ENCODE data around the gene CNTNAP2. TPM values are rescaled to one million over a fixed set of nuclear protein-coding genes. Genes with fewer than 3 reads are reported as not detected.

CNTNAP2 gene
- total RNA-seq, 6 experiments from 2014 or later: 0.07 to 0.13 (median 0.12) TPM; not detected in 3

DNA sequence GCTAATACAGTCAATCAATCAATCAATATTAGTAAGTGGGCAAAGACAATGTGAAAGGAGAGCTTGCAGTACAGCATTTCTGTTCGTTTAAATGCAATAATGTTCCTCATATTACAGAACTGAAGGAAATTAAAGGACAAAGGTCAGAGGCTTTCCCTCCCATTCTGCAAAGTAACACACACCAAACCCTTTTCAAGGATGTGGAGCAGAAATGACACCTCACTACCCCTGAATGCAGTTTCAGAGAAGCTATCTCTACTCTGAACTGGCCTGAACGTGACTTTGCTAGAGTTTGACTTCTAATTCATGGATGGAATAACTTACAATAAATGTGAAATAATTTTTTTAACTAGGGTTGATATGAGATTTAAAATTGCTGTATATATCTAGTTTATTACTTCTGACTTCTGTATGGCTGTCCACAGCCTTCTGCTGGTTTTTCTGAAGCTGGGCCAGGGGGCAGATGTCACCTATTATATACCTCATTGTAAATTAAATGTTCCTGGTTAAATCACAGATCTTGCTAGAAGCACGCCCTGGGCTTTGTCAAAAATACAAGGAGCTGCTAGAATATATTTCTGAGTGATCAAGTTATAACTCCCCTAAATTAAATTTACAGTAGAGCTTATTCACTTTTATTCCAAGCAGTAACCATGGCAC lies 2317.1 kb downstream of the CNTNAP2 start:
- no peak for DNase-seq
- Mint-ChIP-seq H3K36me3 (ENCODE audit: low read depth) (no peaks in the 10 kb centered on the region), H3K4me1 (ENCODE audit: low read depth) (no peaks in the 10 kb centered on the region), H3K4me3 (no peak overlapping the region), H3K27ac (no peak overlapping the region), H3K27me3 (ENCODE audit: insufficient read depth) (no peaks in the 10 kb centered on the region; the same call in none of the 2 replicates), H3K9me3 (peaks cover 18% of the 10 kb centered on the region)
- TF ChIP-seq, protein P1, sequence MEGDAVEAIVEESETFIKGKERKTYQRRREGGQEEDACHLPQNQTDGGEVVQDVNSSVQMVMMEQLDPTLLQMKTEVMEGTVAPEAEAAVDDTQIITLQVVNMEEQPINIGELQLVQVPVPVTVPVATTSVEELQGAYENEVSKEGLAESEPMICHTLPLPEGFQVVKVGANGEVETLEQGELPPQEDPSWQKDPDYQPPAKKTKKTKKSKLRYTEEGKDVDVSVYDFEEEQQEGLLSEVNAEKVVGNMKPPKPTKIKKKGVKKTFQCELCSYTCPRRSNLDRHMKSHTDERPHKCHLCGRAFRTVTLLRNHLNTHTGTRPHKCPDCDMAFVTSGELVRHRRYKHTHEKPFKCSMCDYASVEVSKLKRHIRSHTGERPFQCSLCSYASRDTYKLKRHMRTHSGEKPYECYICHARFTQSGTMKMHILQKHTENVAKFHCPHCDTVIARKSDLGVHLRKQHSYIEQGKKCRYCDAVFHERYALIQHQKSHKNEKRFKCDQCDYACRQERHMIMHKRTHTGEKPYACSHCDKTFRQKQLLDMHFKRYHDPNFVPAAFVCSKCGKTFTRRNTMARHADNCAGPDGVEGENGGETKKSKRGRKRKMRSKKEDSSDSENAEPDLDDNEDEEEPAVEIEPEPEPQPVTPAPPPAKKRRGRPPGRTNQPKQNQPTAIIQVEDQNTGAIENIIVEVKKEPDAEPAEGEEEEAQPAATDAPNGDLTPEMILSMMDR (IDR thresholded peaks at IDR 0.05): no peak

DNA sequence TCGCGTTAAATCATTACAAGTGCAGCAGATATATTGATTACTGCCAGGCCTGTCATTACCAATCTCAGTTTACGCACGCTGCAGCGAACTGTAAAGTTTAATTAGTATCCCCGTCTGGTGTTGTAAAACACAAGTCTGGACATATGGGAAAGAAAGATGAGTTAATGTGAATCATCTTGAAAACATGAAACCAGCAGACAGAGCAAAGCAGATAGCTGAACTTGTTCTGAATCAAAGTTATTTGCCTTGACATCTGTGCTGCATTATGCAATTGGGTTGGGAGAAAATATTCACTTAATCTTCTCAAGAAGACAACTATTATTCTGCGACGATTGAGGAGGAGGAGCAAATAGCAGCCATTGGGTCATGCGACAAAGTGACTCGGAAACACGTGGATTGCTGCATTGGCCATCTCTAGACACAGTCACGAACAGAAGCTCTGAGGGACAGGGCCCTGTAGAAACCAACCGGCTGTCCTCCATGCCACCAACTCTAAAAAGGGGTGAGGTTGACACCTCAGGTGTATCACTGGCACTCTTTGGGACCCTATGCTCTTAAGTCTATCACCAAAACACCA lies 2317.7 kb downstream of the CNTNAP2 start:
- DNase-seq: peak; percentile 7
- no peaks in the 10 kb centered on the region for H3K36me3 Mint-ChIP-seq (ENCODE audit: low read depth)
- no peaks in the 10 kb centered on the region for H3K4me1 Mint-ChIP-seq (ENCODE audit: low read depth)
- TF ChIP-seq, protein P1 (IDR thresholded peaks at IDR 0.05): no peak
- H3K9me3 Mint-ChIP-seq: peaks cover 12% of the 10 kb centered on the region
- no peak overlapping the region for H3K4me3 Mint-ChIP-seq
- no peaks in the 10 kb centered on the region; the same call in none of the 2 replicates for H3K27me3 Mint-ChIP-seq (ENCODE audit: insufficient read depth)
- H3K27ac Mint-ChIP-seq: no peak overlapping the region

DNA sequence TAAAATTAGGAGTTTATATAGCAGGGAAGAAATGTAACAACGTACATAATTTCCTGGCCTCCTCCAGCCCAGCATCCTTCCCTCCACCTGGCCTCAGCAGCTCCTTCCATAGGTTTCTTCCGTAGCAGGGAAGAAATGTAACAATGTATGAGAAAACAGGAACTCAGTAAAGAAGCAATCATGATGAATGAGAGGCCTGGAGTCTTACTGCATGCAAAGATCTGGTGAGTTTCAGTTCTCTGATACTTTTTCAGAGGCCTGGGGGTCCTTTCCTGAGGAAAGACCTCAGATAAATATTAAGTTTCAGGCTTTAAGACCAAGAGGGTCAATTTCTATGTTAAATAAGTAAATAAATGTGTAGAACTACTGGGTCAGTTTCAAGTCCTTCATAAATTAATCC lies 2318.3 kb downstream of the CNTNAP2 start:
- TF ChIP-seq, protein P1 (IDR thresholded peaks at IDR 0.05): no peak
- no peaks in the 10 kb centered on the region; the same call in none of the 2 replicates for H3K27me3 Mint-ChIP-seq (ENCODE audit: insufficient read depth)
- H3K27ac Mint-ChIP-seq: no peak overlapping the region
- no peak for DNase-seq
- H3K9me3 Mint-ChIP-seq: peaks cover 10% of the 10 kb centered on the region
- no peak overlapping the region for H3K4me3 Mint-ChIP-seq
- no peaks in the 10 kb centered on the region for H3K36me3 Mint-ChIP-seq (ENCODE audit: low read depth)
- no peaks in the 10 kb centered on the region for H3K4me1 Mint-ChIP-seq (ENCODE audit: low read depth)

DNA sequence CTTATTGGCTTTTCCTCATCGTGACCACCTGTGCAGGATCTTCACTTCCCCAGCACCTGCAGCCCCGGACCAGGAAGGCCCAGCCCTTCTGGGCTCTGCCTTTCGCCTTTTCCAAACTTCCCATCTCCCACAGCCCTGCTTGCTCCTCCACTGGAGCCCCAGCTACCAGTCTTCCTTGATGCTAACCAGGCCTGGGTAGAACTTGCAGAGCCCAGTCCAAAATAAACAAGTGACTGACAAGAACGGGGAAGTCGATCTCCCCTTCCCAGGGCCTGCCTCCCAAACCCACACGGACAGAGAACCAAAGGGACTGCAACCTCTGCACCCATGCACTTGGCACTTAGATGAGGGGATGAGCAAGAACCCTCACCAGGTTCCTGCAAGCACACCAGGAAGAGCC lies 2319.1 kb downstream of the CNTNAP2 start:
- peaks cover 4% of the 10 kb centered on the region for H3K9me3 Mint-ChIP-seq
- TF ChIP-seq, protein P1 (IDR thresholded peaks at IDR 0.05): no peak

DNA sequence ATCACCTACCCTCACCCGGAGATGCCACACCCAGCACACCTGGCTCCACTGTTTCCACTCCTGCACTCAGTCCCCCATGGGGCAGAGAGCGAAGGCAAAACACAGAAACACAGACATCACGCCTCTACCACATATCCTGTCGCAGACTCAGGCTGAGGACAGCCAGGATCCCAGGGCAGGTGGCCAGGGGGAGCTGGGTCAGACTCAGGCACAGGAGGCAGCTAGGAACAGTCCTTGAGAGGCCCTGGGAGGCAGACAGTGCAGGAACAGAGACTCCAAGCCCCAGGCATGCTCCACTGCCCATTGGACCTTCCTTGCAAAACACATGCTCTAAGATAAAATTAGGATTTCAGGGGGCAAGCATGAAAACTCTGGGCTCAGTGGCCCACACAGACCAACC lies 2319.5 kb downstream of the CNTNAP2 start:
- H3K4me1 Mint-ChIP-seq (ENCODE audit: low read depth): no peaks in the 10 kb centered on the region
- TF ChIP-seq, protein P1 (IDR thresholded peaks at IDR 0.05): no peak
- H3K9me3 Mint-ChIP-seq: peaks cover 4% of the 10 kb centered on the region
- no peak overlapping the region for H3K27ac Mint-ChIP-seq
- no peaks in the 10 kb centered on the region for H3K36me3 Mint-ChIP-seq (ENCODE audit: low read depth)
- H3K4me3 Mint-ChIP-seq: no peak overlapping the region
- H3K27me3 Mint-ChIP-seq (ENCODE audit: insufficient read depth): no peaks in the 10 kb centered on the region; the same call in 1 of the 2 replicates
- no peak for DNase-seq

More for the DNA sequence above, 2319.1 kb downstream of the CNTNAP2 start:
- H3K27ac Mint-ChIP-seq: no peak overlapping the region
- no peak for DNase-seq
- H3K4me3 Mint-ChIP-seq: no peak overlapping the region
- no peaks in the 10 kb centered on the region for H3K4me1 Mint-ChIP-seq (ENCODE audit: low read depth)
- no peaks in the 10 kb centered on the region; the same call in none of the 2 replicates for H3K27me3 Mint-ChIP-seq (ENCODE audit: insufficient read depth)
- no peaks in the 10 kb centered on the region for H3K36me3 Mint-ChIP-seq (ENCODE audit: low read depth)

Data from HFFc6 (cell line).